GM18517 (cell line): ENCODE data around the gene MTHFS.
"Not testable (repeated sequence)": the region's sequence is repeated elsewhere in the genome, so short reads cannot be mapped to it uniquely, and the experiment has no call there.

Source experiments
- ATAC-seq: cut with Tn5 transposase; IDR thresholded peaks from one replicate; pipeline ENCODE4 v1.9.1; 2021; ENCODE audit warnings: mild to moderate bottlenecking, moderate library complexity; ENCODE audit not compliant: unreplicated experiment

The MTHFS gene

DNA sequence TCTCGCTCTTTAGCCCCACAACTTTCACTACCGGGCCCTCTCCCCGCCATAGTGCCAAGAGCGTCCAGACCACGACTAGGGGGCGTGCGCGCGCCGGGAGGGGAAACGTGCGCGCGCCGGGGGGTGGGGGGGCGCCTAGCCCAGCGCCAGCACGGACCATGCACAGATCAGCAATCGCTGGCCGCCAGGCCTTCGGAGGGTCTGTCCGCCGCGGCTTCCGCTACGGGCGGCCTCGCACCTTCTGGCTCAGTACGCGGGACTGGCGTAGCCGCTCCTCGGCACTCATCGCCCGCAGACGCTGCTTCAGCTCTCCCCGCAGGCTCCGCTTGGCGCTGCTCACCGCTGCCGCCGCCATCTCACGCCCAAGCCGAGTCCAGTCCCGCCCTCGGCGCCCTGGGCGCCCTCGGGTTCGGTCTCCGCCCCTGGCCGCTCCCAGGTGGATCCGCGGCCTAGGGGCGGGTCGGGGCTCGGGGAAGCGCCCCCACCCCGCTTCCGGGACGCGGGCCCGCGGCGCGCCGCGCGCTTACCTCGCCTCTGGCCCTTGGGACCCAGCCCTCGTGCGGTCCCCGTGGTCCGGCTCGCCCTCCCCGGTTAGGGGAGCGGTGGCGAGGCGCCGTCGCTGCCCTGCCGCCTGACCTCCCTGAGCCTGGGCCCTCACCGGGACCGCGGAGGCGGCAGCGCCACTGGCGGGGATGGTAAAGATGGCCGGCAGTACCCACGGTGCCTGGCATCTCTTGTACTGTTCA lies at the start of gene MTHFS:
Gene MTHFS, minus strand, starts transcription at position 381 of the 746 bp plus-strand sequence. Its CDS starts 26 bp downstream, at position 355.
- ATAC-seq: peak; percentile 67

DNA sequence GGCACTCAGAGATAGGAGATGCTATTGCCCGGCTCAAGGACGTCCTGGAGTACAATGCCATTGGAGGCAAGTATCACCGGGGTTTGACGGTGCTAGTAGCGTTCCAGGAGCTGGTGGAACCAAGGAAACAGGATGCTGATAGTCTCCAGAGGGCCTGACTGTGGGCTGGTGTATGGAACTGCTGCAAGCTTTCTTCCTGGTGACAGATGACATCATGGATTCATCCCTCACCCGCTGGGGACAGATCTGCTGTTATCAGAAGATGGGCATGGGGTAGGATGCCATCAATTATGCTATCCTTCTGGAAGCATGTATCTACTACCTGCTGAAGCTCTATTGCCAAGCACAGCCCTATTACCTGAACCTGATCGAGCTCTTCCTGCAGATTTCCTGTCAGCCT lies 47.8 kb upstream of the MTHFS start:
- no peak for ATAC-seq

DNA sequence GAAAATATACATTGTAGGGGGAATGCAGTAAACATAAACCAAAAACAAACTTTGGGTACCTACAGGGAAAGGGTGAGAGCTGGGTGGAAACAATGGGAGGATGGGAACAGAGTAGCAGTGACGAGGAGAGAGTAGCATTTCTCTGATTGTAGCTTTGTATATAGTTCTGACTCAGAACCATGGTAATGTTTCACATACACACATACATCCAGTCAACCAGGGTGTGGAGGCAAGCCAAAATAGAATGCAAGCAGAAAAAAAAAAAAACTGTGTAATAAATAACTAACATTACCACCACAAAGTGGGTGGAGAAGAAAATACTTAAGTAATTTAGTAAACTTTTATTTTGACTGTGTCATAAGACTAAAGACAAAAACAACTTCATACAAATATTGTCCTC lies 47.0 kb upstream of the MTHFS start:
- peak; percentile 92 for ATAC-seq

- ATAC-seq: no peak
These were observed 46.1 kb upstream of the MTHFS start for GRCh38 chr15:79942741-79943481.

- ATAC-seq: no peak
These were observed 42.6 kb upstream of the MTHFS start for GRCh38 chr15:79939399-79939798.

DNA sequence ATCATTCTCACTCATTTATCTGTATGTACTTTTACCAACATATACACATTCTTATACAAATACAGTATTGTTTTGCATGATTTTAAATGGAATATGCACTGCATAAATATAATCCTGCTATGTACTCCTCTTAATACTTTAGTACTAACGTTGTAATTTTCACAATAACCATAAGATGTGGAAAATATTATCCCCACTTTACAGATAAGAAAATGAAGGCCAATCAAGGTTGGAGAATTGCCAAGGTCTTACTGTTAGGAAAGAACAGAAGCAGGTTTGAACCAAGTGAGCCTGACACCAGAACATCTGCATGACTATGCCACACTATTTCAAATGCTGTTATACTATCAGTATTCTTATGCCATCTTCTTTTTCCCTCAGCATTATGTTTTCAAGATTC lies 41.3 kb upstream of the MTHFS start:
- no peak for ATAC-seq

DNA sequence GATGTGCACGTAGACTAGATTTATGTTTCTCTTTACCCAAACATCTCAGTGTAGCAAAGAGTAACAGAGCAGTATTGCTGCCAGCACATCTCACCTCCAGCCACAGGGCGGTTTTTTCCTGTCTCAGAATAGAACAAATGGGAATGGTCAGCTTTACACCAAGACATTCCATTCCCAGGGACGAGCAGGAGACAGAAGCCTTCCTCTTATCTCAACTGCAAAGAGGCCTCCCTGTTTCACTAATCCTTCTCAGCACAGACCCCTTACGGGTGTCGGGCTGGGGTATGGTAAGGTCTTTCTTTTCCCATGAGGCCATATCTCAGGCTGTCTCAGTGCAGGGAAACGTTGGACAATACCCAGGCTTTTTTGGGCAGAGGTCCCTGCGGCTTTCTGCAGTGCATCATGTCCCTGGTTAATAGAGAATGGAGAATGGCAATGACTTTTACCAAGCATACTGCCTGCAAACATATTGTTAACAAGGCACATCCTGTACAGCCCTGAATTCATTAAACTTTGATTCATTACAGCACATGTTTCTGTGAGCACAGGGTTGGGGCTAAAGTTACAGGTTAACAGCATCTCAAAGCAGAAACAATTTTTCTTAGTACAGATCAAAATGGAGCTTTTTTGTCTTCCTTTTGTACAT lies 38.9 kb upstream of the MTHFS start:
- not testable (repeated sequence) for ATAC-seq

DNA sequence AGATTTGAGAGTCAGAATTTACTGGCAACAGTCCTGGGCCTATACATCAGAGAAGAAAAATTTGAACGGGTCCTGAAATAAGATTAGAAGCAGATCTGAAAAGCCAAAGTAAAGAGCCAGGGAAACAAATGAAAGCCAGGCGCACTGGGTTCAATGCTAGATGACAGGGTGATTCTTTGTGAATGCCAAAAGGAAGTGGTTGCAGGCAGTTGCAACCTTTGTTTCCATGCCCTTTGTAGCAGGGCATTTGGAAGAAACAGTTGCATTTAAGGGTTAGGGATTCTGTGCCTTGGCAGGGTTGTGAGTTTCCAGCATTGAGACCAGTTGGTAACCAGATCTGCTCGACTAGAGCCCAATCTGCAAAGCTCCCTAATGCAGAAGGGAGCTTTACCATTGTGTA lies 36.4 kb upstream of the MTHFS start:
- ATAC-seq: no peak

DNA sequence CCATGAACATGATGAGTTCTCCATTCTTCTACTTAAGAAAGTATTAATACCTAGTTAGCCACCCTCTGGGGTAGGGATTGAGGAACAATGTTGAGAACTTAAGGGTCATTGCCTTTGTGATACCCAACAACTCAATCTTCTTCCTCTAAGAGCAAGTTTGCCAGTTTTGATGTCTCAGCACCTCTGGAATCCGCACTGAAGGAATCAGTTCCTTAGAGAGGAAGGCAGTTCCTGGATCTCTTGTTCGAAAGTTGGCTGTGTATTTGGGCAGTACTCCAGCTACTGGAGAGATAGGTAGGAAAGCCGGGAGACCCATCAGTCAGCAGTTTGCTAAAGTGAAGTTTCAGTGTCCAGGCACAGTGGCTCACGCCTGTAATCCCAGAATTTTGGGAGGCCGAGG lies 35.6 kb upstream of the MTHFS start:
- ATAC-seq: no peak

- no peak for ATAC-seq
These were observed 33.7 kb upstream of the MTHFS start for GRCh38 chr15:79930516-79930915.

DNA sequence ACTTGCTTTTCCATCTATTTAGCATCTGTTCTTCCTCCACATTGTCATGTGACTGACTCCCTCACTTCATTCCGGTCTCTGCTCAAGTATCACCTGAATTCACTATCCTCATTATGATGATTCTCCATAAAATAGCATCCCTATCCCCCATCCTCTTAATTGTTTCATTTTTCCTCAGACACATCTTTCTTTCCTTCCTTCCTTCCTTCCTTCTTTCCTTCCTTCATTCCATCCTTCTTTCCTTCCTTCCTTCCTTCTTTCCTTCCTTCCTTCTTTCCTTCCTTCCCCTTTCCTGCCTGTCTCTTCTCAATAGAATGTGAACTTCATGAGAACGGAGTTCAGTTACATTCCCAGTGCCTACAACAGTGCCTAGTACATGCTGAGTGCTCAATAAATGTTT lies 32.6 kb upstream of the MTHFS start:
- ATAC-seq: no peak

DNA sequence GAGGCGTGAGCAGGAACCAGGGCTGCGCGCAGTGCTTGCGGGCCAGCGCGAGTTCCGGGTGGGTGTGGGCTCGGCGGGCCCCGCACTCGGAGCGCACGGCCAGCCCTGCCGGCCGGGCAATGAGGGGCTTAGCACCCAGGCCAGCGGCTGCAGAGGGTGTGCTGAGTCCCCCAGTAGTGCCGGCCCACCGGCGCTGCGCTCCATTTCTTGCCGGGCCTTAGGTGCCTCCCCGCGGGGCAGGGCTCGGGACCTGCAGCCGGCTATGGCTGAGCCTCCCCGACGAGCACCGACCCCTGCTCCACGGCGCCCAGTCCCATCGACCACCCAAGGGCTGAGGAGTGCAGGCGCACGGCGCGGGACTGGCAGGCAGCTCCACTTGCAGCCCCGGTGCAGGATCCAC lies 29.3 kb upstream of the MTHFS start:
- ATAC-seq: not testable (repeated sequence)

DNA sequence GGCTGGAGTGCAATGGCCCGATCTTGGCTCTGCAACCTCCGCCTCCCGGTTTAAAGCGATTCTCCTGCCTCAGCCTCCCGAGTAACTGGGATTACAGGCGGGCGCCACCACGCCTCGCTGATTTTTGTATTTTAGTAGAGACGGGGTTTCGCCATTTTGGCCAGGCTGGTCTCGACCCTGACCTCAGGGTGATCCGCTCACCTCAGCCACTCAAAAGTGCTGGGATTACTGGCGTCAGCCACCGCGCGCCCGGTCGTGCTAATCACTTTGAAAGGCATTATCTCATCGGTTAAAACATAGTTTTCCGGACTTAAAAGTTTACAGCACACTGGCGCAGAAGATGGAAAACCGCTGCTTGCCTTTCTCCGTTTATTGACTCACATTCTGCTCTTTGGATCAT lies 27.6 kb upstream of the MTHFS start:
- no peak for ATAC-seq

DNA sequence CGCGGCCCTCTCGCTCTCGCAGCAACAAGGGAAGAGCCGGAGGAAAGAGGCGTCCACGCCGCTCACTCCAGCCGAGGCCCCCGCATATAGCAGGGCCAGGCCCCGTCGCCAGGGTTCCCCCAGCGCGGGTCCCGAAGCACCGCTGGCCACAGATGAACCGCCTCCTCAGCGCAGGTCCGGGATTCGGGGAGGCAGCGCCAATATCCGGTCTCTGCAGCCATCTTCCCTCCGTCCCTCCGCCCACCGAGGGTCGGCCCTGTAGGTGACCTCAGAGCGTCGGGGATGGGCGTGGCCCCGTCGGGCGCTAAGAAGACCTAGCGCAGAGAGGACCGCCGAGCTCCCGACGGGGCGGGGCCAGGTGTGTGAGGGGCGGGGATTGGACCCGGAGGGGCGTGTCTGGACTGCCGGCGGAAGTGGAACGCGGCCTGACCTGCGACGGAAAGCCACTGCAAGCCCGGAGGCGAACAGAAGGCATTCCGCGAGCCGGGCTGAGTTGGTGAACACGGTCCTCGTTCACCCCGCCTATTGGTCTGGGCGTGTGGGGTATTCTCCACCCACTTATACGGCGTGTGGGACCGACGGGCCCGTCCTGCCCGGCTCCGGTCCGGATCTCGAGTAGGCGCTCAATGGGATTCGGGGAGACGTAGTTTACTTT lies 26.8 kb upstream of the MTHFS start:
- ATAC-seq: peak; percentile 93

GRCh38 chr15:79923079-79923514 lies 26.3 kb upstream of the MTHFS start:
- ATAC-seq: peak; percentile 43

DNA sequence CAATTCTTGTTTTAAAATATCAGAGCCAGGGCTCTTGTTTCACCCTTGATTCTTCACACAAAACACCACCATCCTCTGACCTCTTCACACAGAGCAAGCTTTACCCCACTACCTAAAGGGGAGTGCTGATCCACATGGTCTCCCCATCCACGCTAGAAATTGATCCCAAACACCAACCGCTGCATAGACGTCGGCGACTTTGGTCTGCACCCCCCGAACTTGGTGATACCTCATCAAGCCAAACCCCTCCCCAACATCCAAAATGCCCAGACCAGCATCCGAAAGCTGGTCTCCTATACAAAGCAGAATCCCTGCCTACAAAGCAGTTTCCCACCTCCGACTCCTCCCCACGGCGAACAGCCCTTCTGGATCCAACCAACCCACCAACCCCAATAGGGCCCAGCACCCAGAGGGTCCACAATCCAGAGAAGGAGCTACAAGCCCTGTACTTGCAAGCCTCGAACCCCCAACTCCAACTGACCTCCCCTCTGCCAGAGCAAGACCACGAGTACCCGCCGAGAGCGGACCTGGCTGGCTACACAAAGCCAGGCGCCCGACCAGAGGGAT lies 25.8 kb upstream of the MTHFS start:
- ATAC-seq: no peak

- no peak for ATAC-seq
These were observed 23.1 kb upstream of the MTHFS start for GRCh38 chr15:79919749-79920511.

- ATAC-seq: no peak
These were observed 22.4 kb upstream of the MTHFS start for GRCh38 chr15:79919090-79919748.

GRCh38 chr15:79918278-79918677 lies 21.5 kb upstream of the MTHFS start:
- ATAC-seq: no peak
